ENCODE measurements around the gene ACYP1.

The ACYP1 gene

GRCh38 chr14:75050852-75051555 lies 12.8 kb downstream of the ACYP1 start, which contains the start of gene MLH3:
Gene MLH3 (minus strand): TSS chr14:75051467. CDS start chr14:75049655, 1,812 bp downstream.
- H3K27me3 ChIP-seq (ENCODE audit: insufficient read depth, poor library complexity, severe bottlenecking) = no peaks in the 10 kb centered on the region
- no peak within 1 kb of the TSS for H3K27ac ChIP-seq (replicated peaks)
- TF ChIP-seq SPI1 (IDR thresholded peaks at IDR 0.05; ENCODE audit: borderline replicate concordance, low read depth) (no peak), GABPA (IDR thresholded peaks at IDR 0.05; ENCODE audit: low read depth) (no peak), REST (IDR thresholded peaks at IDR 0.05; ENCODE audit: insufficient replicate concordance, low read depth) (no peak), CTCF (IDR thresholded peaks at IDR 0.05; ENCODE audit: insufficient read depth, low read length) (no peak), POLR2AphosphoS5 (IDR thresholded peaks at IDR 0.05; ENCODE audit: low read depth) (peak; percentile 39; the same call in 1 of the 2 replicates)
- H3K4me3 ChIP-seq (replicated peaks; ENCODE audit: insufficient read depth, low read length) = peak within 1 kb of the TSS; percentile 50
- DNase-seq (ENCODE audit: low read depth in 1 of 2, low spot score in 1 of 2) = peak; percentile 41 to 51

GRCh38 chr14:75049731-75050201 lies 14.1 kb downstream of the ACYP1 start:
- H3K4me3 ChIP-seq (replicated peaks; ENCODE audit: insufficient read depth, low read length) = no peak overlapping the region
- peak in 1 of 2 experiments; percentile 14 for DNase-seq (ENCODE audit: low read depth in 1 of 2, low spot score in 1 of 2)
- TF ChIP-seq GABPA (IDR thresholded peaks at IDR 0.05; ENCODE audit: low read depth) = no peak
- no peak for TF ChIP-seq REST (IDR thresholded peaks at IDR 0.05; ENCODE audit: insufficient replicate concordance, low read depth)

GRCh38 chr14:75049136-75049535 lies 14.7 kb downstream of the ACYP1 start:
- no peak for TF ChIP-seq CTCF (IDR thresholded peaks at IDR 0.05; ENCODE audit: insufficient read depth, low read length)
- no peak for TF ChIP-seq GABPA (IDR thresholded peaks at IDR 0.05; ENCODE audit: low read depth)
- TF ChIP-seq POLR2AphosphoS5 (IDR thresholded peaks at IDR 0.05; ENCODE audit: low read depth) = no peak
- no peak for TF ChIP-seq REST (IDR thresholded peaks at IDR 0.05; ENCODE audit: insufficient replicate concordance, low read depth)
- no peak overlapping the region for H3K27ac ChIP-seq (replicated peaks)
- no peak overlapping the region for H3K4me3 ChIP-seq (replicated peaks; ENCODE audit: insufficient read depth, low read length)
- H3K27me3 ChIP-seq (ENCODE audit: insufficient read depth, poor library complexity, severe bottlenecking) = no peaks in the 10 kb centered on the region
- DNase-seq (ENCODE audit: low read depth in 1 of 2, low spot score in 1 of 2) = no peak

More at GRCh38 chr14:75049731-75050201, 14.1 kb downstream of the ACYP1 start:
- Histone ChIP-seq H3K27me3 (ENCODE audit: insufficient read depth, poor library complexity, severe bottlenecking) (no peaks in the 10 kb centered on the region), H3K27ac (replicated peaks) (no peak overlapping the region)
